Measurements from ENCODE around the gene FNDC3B.

FNDC3B gene

GRCh38 chr3:172170841-172171240, 131.5 kb downstream of the FNDC3B start:
- DNase-seq (ENCODE audit: low spot score) = no peak

GRCh38 chr3:172171396-172172075, 132.2 kb downstream of the FNDC3B start:
- no peak for DNase-seq (ENCODE audit: low spot score)

- no peak for DNase-seq (ENCODE audit: low spot score)
Observed at GRCh38 chr3:172173316-172174254, 134.2 kb downstream of the FNDC3B start.

GRCh38 chr3:172174513-172175253, 135.3 kb downstream of the FNDC3B start:
- DNase-seq (ENCODE audit: low spot score) = no peak

- DNase-seq (ENCODE audit: low spot score) = no peak
Observed at GRCh38 chr3:172175254-172175599, 135.8 kb downstream of the FNDC3B start.

- DNase-seq (ENCODE audit: low spot score) = no peak
Observed at GRCh38 chr3:172176061-172176770, 136.8 kb downstream of the FNDC3B start.

- DNase-seq (ENCODE audit: low spot score) = no peak
Observed at GRCh38 chr3:172177046-172177445, 137.7 kb downstream of the FNDC3B start.

- DNase-seq (ENCODE audit: low spot score) = no peak
Observed at GRCh38 chr3:172177803-172178316, 138.5 kb downstream of the FNDC3B start.

- no peak for DNase-seq (ENCODE audit: low spot score)
Observed at GRCh38 chr3:172179680-172180399, 140.5 kb downstream of the FNDC3B start.

GRCh38 chr3:172180473-172180872, 141.1 kb downstream of the FNDC3B start:
- DNase-seq (ENCODE audit: low spot score) = no peak

- DNase-seq (ENCODE audit: low spot score) = no peak
Observed at GRCh38 chr3:172181932-172182586, 142.7 kb downstream of the FNDC3B start.

- no peak for DNase-seq (ENCODE audit: low spot score)
Observed at GRCh38 chr3:172182797-172183196, 143.4 kb downstream of the FNDC3B start.

- DNase-seq (ENCODE audit: low spot score) = no peak
Observed at GRCh38 chr3:172184106-172184822, 144.9 kb downstream of the FNDC3B start.

- DNase-seq (ENCODE audit: low spot score) = no peak
Observed at GRCh38 chr3:172185907-172186306, 146.5 kb downstream of the FNDC3B start.

GRCh38 chr3:172186607-172187006, 147.2 kb downstream of the FNDC3B start:
- DNase-seq (ENCODE audit: low spot score) = no peak

- DNase-seq (ENCODE audit: low spot score) = no peak
Observed at GRCh38 chr3:172187511-172187910, 148.1 kb downstream of the FNDC3B start.

GRCh38 chr3:172188511-172188910, 149.1 kb downstream of the FNDC3B start:
- no peak for DNase-seq (ENCODE audit: low spot score)

- DNase-seq (ENCODE audit: low spot score) = no peak
Observed at GRCh38 chr3:172189213-172189612, 149.8 kb downstream of the FNDC3B start.

- DNase-seq (ENCODE audit: low spot score) = no peak
Observed at GRCh38 chr3:172189987-172190603, 150.7 kb downstream of the FNDC3B start.

Measured in cerebellar cortex (tissue), 1 donor.